ENCODE results near the gene MTCL1. TPM values are rescaled to one million over a fixed set of nuclear protein-coding genes. Genes with fewer than 3 reads are reported as not detected.

MTCL1 gene
- total and polyA plus RNA-seq, 4 donors: 0.65 to 5.4 (median 1.4) TPM

DNA sequence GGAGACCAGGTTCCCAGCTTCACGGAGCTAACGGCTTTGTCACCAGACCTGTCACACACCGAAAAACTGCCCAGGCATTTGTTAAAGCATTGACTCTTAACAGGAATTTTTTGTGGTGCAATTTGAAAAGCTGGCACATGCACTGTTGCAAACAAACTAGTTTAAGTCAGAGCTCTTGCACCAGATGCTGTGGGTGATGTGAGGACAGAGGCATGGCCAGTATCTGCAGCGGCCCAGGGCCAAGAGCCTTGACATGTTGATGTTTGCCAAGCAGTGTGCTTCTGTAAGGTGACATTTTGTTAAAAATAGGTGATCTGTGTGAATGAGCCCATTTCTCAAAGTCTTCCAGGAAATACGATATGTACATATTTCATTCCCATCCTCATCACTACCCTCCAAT lies 142.5 kb downstream of the MTCL1 start:
- Histone ChIP-seq H3K4me3 (ENCODE audit: low read depth in 1 of 3, low read length in 3 of 3) (no peak overlapping the region), H3K27ac (ENCODE audit: low read depth in 1 of 2, low read length in 2 of 2) (no peak overlapping the region), H3K9me3 (ENCODE audit: control insufficient read depth in 4 of 4, low read length in 3 of 4) (no peaks in the 10 kb centered on the region), H3K27me3 (ENCODE audit: control insufficient read depth in 4 of 4, insufficient read depth in 4 of 4, low read length in 3 of 4) (no peaks in the 10 kb centered on the region), H3K36me3 (ENCODE audit: control insufficient read depth in 4 of 4, insufficient read depth in 3 of 4, low read depth in 1 of 4, low read length in 3 of 4) (no peaks in the 10 kb centered on the region), H3K9ac (ENCODE audit: low read depth in 1 of 2, low read length in 2 of 2) (no peak overlapping the region), H3K4me1 (ENCODE audit: control insufficient read depth in 4 of 4, insufficient read depth in 4 of 4, low read length in 3 of 4) (no peaks in the 10 kb centered on the region)
- TF ChIP-seq MAX (IDR thresholded peaks at IDR 0.05): no peak
- no peak for TF ChIP-seq RAD21 (IDR thresholded peaks at IDR 0.05)
- TF ChIP-seq YY1 (IDR thresholded peaks at IDR 0.05): no peak
- no peak for TF ChIP-seq HNF4A (conservative IDR thresholded peaks at IDR 0.05)
- TF ChIP-seq RXRA (IDR thresholded peaks at IDR 0.05): no peak
- 75% methylated on average over 5 of the region's 5 CpGs for WGBS
- DNase-seq (ENCODE audit: low spot score): no peak

- 89% methylated on average over 3 of the region's 3 CpGs for WGBS
- Histone ChIP-seq H3K27ac (ENCODE audit: low read depth in 1 of 2, low read length in 2 of 2) (no peak overlapping the region), H3K9me3 (ENCODE audit: control insufficient read depth in 4 of 4, low read length in 3 of 4) (no peaks in the 10 kb centered on the region), H3K9ac (ENCODE audit: low read depth in 1 of 2, low read length in 2 of 2) (no peak overlapping the region), H3K36me3 (ENCODE audit: control insufficient read depth in 4 of 4, insufficient read depth in 3 of 4, low read depth in 1 of 4, low read length in 3 of 4) (no peaks in the 10 kb centered on the region), H3K4me3 (ENCODE audit: low read depth in 1 of 3, low read length in 3 of 3) (no peak overlapping the region), H3K27me3 (ENCODE audit: control insufficient read depth in 4 of 4, insufficient read depth in 4 of 4, low read length in 3 of 4) (no peaks in the 10 kb centered on the region), H3K4me1 (ENCODE audit: control insufficient read depth in 4 of 4, insufficient read depth in 4 of 4, low read length in 3 of 4) (no peaks in the 10 kb centered on the region)
- DNase-seq (ENCODE audit: low spot score): no peak
- TF ChIP-seq FOXA2 (IDR thresholded peaks at IDR 0.05) (no peak), RAD21 (IDR thresholded peaks at IDR 0.05) (no peak), ATF3 (IDR thresholded peaks at IDR 0.05) (no peak), YY1 (IDR thresholded peaks at IDR 0.05) (no peak), EGR1 (IDR thresholded peaks at IDR 0.05; ENCODE audit: low read depth in 2 of 2) (no peak), HNF4G (IDR thresholded peaks at IDR 0.05) (no peak), JUND (IDR thresholded peaks at IDR 0.05) (no peak), REST (IDR thresholded peaks at IDR 0.05) (no peak), TAF1 (conservative IDR thresholded peaks at IDR 0.05) (no peak), MAX (IDR thresholded peaks at IDR 0.05) (no peak), SP1 (IDR thresholded peaks at IDR 0.05) (no peak), FOXA1 (IDR thresholded peaks at IDR 0.05) (no peak), RXRA (IDR thresholded peaks at IDR 0.05) (no peak), GABPA (IDR thresholded peaks at IDR 0.05 in 1 of 2, conservative IDR thresholded peaks at IDR 0.05 in 1 of 2) (no peak), HNF4A (conservative IDR thresholded peaks at IDR 0.05) (no peak), NR2F2 (IDR thresholded peaks at IDR 0.05) (no peak), ZBTB33 (IDR thresholded peaks at IDR 0.05) (no peak)
- TF ChIP-seq, protein P1, sequence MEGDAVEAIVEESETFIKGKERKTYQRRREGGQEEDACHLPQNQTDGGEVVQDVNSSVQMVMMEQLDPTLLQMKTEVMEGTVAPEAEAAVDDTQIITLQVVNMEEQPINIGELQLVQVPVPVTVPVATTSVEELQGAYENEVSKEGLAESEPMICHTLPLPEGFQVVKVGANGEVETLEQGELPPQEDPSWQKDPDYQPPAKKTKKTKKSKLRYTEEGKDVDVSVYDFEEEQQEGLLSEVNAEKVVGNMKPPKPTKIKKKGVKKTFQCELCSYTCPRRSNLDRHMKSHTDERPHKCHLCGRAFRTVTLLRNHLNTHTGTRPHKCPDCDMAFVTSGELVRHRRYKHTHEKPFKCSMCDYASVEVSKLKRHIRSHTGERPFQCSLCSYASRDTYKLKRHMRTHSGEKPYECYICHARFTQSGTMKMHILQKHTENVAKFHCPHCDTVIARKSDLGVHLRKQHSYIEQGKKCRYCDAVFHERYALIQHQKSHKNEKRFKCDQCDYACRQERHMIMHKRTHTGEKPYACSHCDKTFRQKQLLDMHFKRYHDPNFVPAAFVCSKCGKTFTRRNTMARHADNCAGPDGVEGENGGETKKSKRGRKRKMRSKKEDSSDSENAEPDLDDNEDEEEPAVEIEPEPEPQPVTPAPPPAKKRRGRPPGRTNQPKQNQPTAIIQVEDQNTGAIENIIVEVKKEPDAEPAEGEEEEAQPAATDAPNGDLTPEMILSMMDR (IDR thresholded peaks at IDR 0.05; ENCODE audit: low read depth, low read length, missing input control): no peak
Observed at GRCh38 chr18:8848541-8848940, 143.2 kb downstream of the MTCL1 start.
